ENCODE measurements around the gene HLA-E.
"Not testable (repeated sequence)": the region's sequence is repeated elsewhere in the genome, so short reads cannot be mapped to it uniquely, and the experiment has no call there.

Gene HLA-E

GRCh38 chr6:30481211-30481964 is 7.9 kb upstream of the HLA-E start:
- no peak for DNase-seq

- DNase-seq, result peak; percentile 82 to 83
These were observed 7.2 kb upstream of the HLA-E start for GRCh38 chr6:30481965-30482644.

- no peak for DNase-seq
These were observed 5.5 kb upstream of the HLA-E start for GRCh38 chr6:30483677-30484279.

- no peak for DNase-seq
These were observed 4.1 kb upstream of the HLA-E start for GRCh38 chr6:30485236-30485635.

- no peak for DNase-seq
These were observed 1.4 kb upstream of the HLA-E start for GRCh38 chr6:30487926-30488325.

- DNase-seq, result not testable (repeated sequence)
These were observed 620 bp upstream of the HLA-E start for GRCh38 chr6:30488697-30489080.

- DNase-seq, result peak; percentile 84 to 90
These were observed 942 bp downstream of the HLA-E start for GRCh38 chr6:30490026-30490876.

- peak; percentile 22 to 41 for DNase-seq
These were observed 2.1 kb downstream of the HLA-E start for GRCh38 chr6:30491291-30491953.

GRCh38 chr6:30491991-30492952 is 3.0 kb downstream of the HLA-E start:
- DNase-seq, result peak in 1 of 2 experiments; percentile 28

GRCh38 chr6:30493643-30494250 is 4.4 kb downstream of the HLA-E start:
- peak; percentile 55 to 61 for DNase-seq

- peak; percentile 33 to 47 for DNase-seq
These were observed 5.1 kb downstream of the HLA-E start for GRCh38 chr6:30494291-30494861.

- peak in 1 of 2 experiments; percentile 37 for DNase-seq
These were observed 5.8 kb downstream of the HLA-E start for GRCh38 chr6:30495060-30495459.

GRCh38 chr6:30495993-30496392 is 6.7 kb downstream of the HLA-E start:
- DNase-seq, result peak in 1 of 2 experiments; percentile 23

- not testable (repeated sequence) for DNase-seq
These were observed 7.9 kb downstream of the HLA-E start for GRCh38 chr6:30497261-30497599.

GRCh38 chr6:30497714-30498113 is 8.4 kb downstream of the HLA-E start:
- no peak for DNase-seq

GRCh38 chr6:30498705-30499104 is 9.4 kb downstream of the HLA-E start:
- DNase-seq, result not testable (repeated sequence)

- DNase-seq, result no peak
These were observed 11.4 kb downstream of the HLA-E start for GRCh38 chr6:30500421-30501355.

- no peak for DNase-seq
These were observed 18.8 kb downstream of the HLA-E start for GRCh38 chr6:30507849-30508827.

All from stimulated activated CD4-positive, alpha-beta T cell treated with anti-CD3 and anti-CD28 coated beads, Interleukin-4, amount 100 ng/mL, for 4 hours (primary cell).